ENCODE data around the gene TAF15.

DNA sequence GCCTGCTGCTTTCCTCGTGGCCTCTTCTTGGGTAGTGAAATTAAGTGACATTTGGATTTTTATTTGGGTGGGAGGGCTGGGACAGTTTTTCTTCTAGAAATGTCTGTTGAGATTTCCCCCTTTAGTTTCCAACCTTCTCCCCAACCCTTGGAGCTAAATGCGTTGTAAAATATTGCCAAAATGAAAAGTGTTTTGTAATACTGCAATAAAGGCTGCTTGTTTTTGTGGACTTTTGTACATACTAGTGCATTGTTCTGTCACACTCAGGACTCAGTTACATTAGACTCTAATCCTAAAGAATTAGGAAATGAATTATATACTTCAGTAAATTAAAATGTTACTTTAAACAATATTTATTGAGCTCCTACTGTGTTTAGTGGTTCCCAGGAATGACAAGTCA lies 37.7 kb downstream of the TAF15 start:
- TF ChIP-seq, protein P1, sequence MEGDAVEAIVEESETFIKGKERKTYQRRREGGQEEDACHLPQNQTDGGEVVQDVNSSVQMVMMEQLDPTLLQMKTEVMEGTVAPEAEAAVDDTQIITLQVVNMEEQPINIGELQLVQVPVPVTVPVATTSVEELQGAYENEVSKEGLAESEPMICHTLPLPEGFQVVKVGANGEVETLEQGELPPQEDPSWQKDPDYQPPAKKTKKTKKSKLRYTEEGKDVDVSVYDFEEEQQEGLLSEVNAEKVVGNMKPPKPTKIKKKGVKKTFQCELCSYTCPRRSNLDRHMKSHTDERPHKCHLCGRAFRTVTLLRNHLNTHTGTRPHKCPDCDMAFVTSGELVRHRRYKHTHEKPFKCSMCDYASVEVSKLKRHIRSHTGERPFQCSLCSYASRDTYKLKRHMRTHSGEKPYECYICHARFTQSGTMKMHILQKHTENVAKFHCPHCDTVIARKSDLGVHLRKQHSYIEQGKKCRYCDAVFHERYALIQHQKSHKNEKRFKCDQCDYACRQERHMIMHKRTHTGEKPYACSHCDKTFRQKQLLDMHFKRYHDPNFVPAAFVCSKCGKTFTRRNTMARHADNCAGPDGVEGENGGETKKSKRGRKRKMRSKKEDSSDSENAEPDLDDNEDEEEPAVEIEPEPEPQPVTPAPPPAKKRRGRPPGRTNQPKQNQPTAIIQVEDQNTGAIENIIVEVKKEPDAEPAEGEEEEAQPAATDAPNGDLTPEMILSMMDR (IDR thresholded peaks at IDR 0.05) = no peak
- no peak for TF ChIP-seq EZH2 (IDR thresholded peaks at IDR 0.05; ENCODE audit: borderline replicate concordance, insufficient read depth, low read depth, low read length, poor library complexity, severe bottlenecking)

Measured in B cell (primary cell).